ENCODE data around the gene CD72.

- TF ChIP-seq, protein P1, sequence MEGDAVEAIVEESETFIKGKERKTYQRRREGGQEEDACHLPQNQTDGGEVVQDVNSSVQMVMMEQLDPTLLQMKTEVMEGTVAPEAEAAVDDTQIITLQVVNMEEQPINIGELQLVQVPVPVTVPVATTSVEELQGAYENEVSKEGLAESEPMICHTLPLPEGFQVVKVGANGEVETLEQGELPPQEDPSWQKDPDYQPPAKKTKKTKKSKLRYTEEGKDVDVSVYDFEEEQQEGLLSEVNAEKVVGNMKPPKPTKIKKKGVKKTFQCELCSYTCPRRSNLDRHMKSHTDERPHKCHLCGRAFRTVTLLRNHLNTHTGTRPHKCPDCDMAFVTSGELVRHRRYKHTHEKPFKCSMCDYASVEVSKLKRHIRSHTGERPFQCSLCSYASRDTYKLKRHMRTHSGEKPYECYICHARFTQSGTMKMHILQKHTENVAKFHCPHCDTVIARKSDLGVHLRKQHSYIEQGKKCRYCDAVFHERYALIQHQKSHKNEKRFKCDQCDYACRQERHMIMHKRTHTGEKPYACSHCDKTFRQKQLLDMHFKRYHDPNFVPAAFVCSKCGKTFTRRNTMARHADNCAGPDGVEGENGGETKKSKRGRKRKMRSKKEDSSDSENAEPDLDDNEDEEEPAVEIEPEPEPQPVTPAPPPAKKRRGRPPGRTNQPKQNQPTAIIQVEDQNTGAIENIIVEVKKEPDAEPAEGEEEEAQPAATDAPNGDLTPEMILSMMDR (IDR thresholded peaks at IDR 0.05) = peak; percentile 82 to 99 (median 98)
- TF ChIP-seq POLR2A (IDR thresholded peaks at IDR 0.05) = peak; percentile 73 to 94 (median 93)
These were observed 28.5 kb upstream of the CD72 start for GRCh38 chr9:35646533-35647265.
